Body of pancreas (tissue), 4 donors: Measurements from ENCODE around the gene EDEM2. TPM values are rescaled to one million over a fixed set of nuclear protein-coding genes. Genes with fewer than 3 reads are reported as not detected.
A peak's percentile ranks its signal among the peaks of the same experiment; 100 is the strongest.
"Not testable (repeated sequence)": the region's sequence is repeated elsewhere in the genome, so short reads cannot be mapped to it uniquely, and the experiment has no call there.

Experiments
- ATAC-seq: fragments of 150-250 bp; one replicate; pipeline ENCODE4 v1.9.1; 2016
- DNase-seq, 4 donors: peaks; one replicate each; pipeline ENCODE4 v3.0.0-alpha.2; 2019
- H3K27ac ChIP-seq, 4 donors: fragments of 200-600 bp; sonication (generic); 1 replicate in 3 of 4; 2 replicates in 1 of 4; pipeline versions ENCODE4 v1.5.1 to v1.6.1; 2016 to 2019; ENCODE audit warnings: mild to moderate bottlenecking in 1 of 4, mixed read lengths in 1 of 4, moderate library complexity in 1 of 4
- H3K27me3 ChIP-seq, 2 donors: fragments of 200-600 bp; sonication (generic); one replicate each; pipeline ENCODE4 v1.6.0; 2016; ENCODE audit warnings: mild to moderate bottlenecking in 1 of 2
- H3K36me3 ChIP-seq, 2 donors: fragments of 200-600 bp; sonication (generic); replicated peaks in 1 of 2; 2 replicates each; pipeline ENCODE4 v1.5.1; 2016; ENCODE audit warnings: low read depth in 2 of 2; ENCODE audit not compliant: insufficient read depth in 1 of 2
- H3K4me1 ChIP-seq: fragments of 200-600 bp; sonication (generic); one replicate; pipeline ENCODE4 v1.6.0; 2016
- H3K4me3 ChIP-seq, 2 donors: fragments of 200-600 bp; sonication (generic); 1 replicate in 1 of 2; 2 replicates in 1 of 2; pipeline ENCODE4 v1.5.1; 2016 to 2019
- H3K9me3 ChIP-seq, 3 donors: fragments of 200-600 bp; sonication (generic); 1 replicate in 2 of 3; 2 replicates in 1 of 3; pipeline ENCODE4 v1.5.1; 2016
- CTCF ChIP-seq, 7 experiments: fragments of 450-650 bp in 4 of 7; fragments of 200-600 bp in 3 of 7; sonication (generic) in 3 of 7; IDR thresholded peaks; one replicate each; pipeline ENCODE4 v1.5.1; 2016 to 2019; ENCODE audit warnings: antibody characterized with exemption in 7 of 7
- POLR2A ChIP-seq, 3 donors: fragments of 450-650 bp; IDR thresholded peaks; one replicate each; pipeline ENCODE4 v1.6.1; 2016; ENCODE audit warnings: antibody characterized with exemption in 3 of 3, mild to moderate bottlenecking in 2 of 3
- WGBS, 2 donors: methylation state at CpG; one replicate each; pipeline ENCODE4 v1.1.5; 2017; 5-methylcytosine and 5-hydroxymethylcytosine counted together
- intact Hi-C: fragments of 100-400 bp; cut with DNase I; formaldehyde crosslinking; loops from one replicate; pipeline ENCODE4 v1.15.1; 2023
- total RNA-seq, 2 donors: library from RNA; depleted of rRNA; stranded (reverse); fragments of >200 nt; gene quantifications; one replicate each; pipeline ENCODE4 v1.1.0, GENCODE V29; 2016

EDEM2 gene
- total RNA-seq, 2 donors from 2014 or later, result 18.1 to 24.6 TPM

GRCh38 chr20:35191419-35192117 is 44.4 kb upstream of the EDEM2 start:
- ATAC-seq (no peak), DNase-seq (no peak)
- H3K9me3 ChIP-seq, result peaks cover 0 to 4% (median 0%) of the 10 kb centered on the region in 3 donors
- peak overlapping the region in 3 of 4 donors; percentile 6 to 51 (median 46) for H3K27ac ChIP-seq
- intact Hi-C loops, result no loop called here
- 79 to 85% methylated on average over 5 of the region's 5 CpGs for WGBS, 2 donors
- peaks cover 21% of the 10 kb centered on the region for H3K4me1 ChIP-seq
- TF ChIP-seq CTCF (IDR thresholded peaks at IDR 0.05), result no peak
- TF ChIP-seq POLR2A (IDR thresholded peaks at IDR 0.05), result no peak
- no peaks in the 10 kb centered on the region for H3K36me3 ChIP-seq
- no peaks in the 10 kb centered on the region for H3K27me3 ChIP-seq
- no peak overlapping the region for H3K4me3 ChIP-seq

- WGBS, 2 donors, result 79 to 84% methylated on average over 6 of the region's 6 CpGs
- peaks cover 21% of the 10 kb centered on the region for H3K4me1 ChIP-seq
- no peaks in the 10 kb centered on the region for H3K9me3 ChIP-seq
- intact Hi-C loops, result no loop called here
- H3K36me3 ChIP-seq, result no peaks in the 10 kb centered on the region
- no peak for DNase-seq
- no peak for TF ChIP-seq POLR2A (IDR thresholded peaks at IDR 0.05)
- TF ChIP-seq CTCF (IDR thresholded peaks at IDR 0.05), result no peak
- H3K27me3 ChIP-seq, result no peaks in the 10 kb centered on the region
- no peak overlapping the region for H3K4me3 ChIP-seq
- peak overlapping the region in 2 of 4 donors; percentile 10 to 46 for H3K27ac ChIP-seq
- no peak for ATAC-seq
Measured at GRCh38 chr20:35190556-35190955, 43.4 kb upstream of the EDEM2 start.

- H3K9me3 ChIP-seq, H3K27me3 ChIP-seq, H3K4me3 ChIP-seq, H3K36me3 ChIP-seq, intact Hi-C loops, ATAC-seq: not testable (repeated sequence)
- Histone ChIP-seq H3K27ac (peak overlapping the region in 1 of 4 donors; percentile 46), H3K4me1 (peaks cover 21% of the 10 kb centered on the region)
- WGBS, 2 donors, result 34 to 44% methylated on average over 8 of the region's 8 CpGs
- DNase-seq, result peak; percentile 13 to 64 (median 38)
Measured at GRCh38 chr20:35189223-35189622, 42.1 kb upstream of the EDEM2 start.

GRCh38 chr20:35187584-35188190 is 40.6 kb upstream of the EDEM2 start:
- no peaks in the 10 kb centered on the region for H3K36me3 ChIP-seq
- no peak overlapping the region for H3K27ac ChIP-seq
- no peak for ATAC-seq
- H3K4me3 ChIP-seq, result no peak overlapping the region
- intact Hi-C loops, result no loop called here
- WGBS, 2 donors, result 83 to 87% methylated on average over 5 of the region's 5 CpGs
- H3K27me3 ChIP-seq, result no peaks in the 10 kb centered on the region
- DNase-seq, result no peak
- no peaks in the 10 kb centered on the region for H3K9me3 ChIP-seq
- peaks cover 13% of the 10 kb centered on the region for H3K4me1 ChIP-seq
- TF ChIP-seq CTCF (IDR thresholded peaks at IDR 0.05) (no peak), POLR2A (IDR thresholded peaks at IDR 0.05) (no peak)

- H3K4me3 ChIP-seq, ATAC-seq, H3K9me3 ChIP-seq, DNase-seq, H3K27ac ChIP-seq, intact Hi-C loops, H3K27me3 ChIP-seq, H3K36me3 ChIP-seq, H3K4me1 ChIP-seq: not testable (repeated sequence)
- WGBS, 2 donors, result 91% methylated on average over 10 of the region's 10 CpGs
Measured at GRCh38 chr20:35186691-35187289, 39.7 kb upstream of the EDEM2 start.
